Daoy (cell line): Measurements from ENCODE around the gene UBA1. TPM values are rescaled to one million over a fixed set of nuclear protein-coding genes. Genes with fewer than 3 reads are reported as not detected.
"Not testable (repeated sequence)": the region's sequence is repeated elsewhere in the genome, so short reads cannot be mapped to it uniquely, and the experiment has no call there.

Experiments used
- DNase-seq: peaks from one replicate; pipeline ENCODE4 v3.0.0-alpha.2; 2015; ENCODE audit warnings: low read depth
- total RNA-seq: library from RNA; depleted of rRNA; stranded (reverse); fragments of >200 nt; shearing (Covaris generic); gene quantifications from 2 replicates; pipeline ENCODE4 v1.2.3, GENCODE V29; 2014; rRNA removed

The UBA1 gene
- total RNA-seq, 1 experiment from 2014 or later: 130 TPM

- not testable (repeated sequence) for DNase-seq
Measured at GRCh38 chrX:47257620-47258019, 64.0 kb downstream of the UBA1 start.

Other genes with a start within 250 kb of the UBA1 start
- gene RGN, start 115.4 kb upstream of the UBA1 start, total RNA-seq: not detected in 2 replicates
- 91.7 and 137 TPM in 2 replicates for gene NDUFB11, start 49.1 kb upstream of the UBA1 start, total RNA-seq
- gene RBM10, start 48.6 kb upstream of the UBA1 start, total RNA-seq: 58.6 and 60.9 TPM in 2 replicates
- 54.4 and 64.9 TPM in 2 replicates for gene CDK16, start 24.9 kb downstream of the UBA1 start, total RNA-seq
- 41.3 and 49.2 TPM in 2 replicates for gene USP11, start 39.2 kb downstream of the UBA1 start, total RNA-seq
- gene ZNF157, start 176.7 kb downstream of the UBA1 start, total RNA-seq: 0.06 TPM in 1 of 2 replicates, not detected in the other